ENCODE data around the gene SORBS2.

DNA sequence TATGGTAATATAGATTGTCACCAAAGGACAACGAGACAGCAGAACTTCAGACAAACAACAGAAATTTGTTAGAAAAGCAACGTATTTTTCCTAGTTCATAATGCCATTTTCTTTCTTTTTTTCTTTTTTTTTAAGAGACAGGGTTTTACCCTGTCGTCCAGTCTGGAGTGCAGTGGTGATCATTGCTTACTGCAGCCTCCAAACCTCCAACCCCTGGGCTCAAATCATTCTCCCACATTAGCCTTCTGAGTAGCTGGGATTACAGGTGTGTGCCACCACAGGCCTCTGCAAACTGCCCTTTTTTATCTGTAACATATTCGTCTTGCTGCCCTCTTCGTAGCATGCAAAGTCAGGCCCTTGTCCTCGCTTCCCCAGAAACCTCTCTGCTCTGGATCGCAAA, 160.1 kb downstream of the SORBS2 start:
- TF ChIP-seq, protein P1, sequence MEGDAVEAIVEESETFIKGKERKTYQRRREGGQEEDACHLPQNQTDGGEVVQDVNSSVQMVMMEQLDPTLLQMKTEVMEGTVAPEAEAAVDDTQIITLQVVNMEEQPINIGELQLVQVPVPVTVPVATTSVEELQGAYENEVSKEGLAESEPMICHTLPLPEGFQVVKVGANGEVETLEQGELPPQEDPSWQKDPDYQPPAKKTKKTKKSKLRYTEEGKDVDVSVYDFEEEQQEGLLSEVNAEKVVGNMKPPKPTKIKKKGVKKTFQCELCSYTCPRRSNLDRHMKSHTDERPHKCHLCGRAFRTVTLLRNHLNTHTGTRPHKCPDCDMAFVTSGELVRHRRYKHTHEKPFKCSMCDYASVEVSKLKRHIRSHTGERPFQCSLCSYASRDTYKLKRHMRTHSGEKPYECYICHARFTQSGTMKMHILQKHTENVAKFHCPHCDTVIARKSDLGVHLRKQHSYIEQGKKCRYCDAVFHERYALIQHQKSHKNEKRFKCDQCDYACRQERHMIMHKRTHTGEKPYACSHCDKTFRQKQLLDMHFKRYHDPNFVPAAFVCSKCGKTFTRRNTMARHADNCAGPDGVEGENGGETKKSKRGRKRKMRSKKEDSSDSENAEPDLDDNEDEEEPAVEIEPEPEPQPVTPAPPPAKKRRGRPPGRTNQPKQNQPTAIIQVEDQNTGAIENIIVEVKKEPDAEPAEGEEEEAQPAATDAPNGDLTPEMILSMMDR (conservative IDR thresholded peaks at IDR 0.05 in 1 of 2, IDR thresholded peaks at IDR 0.05 in 1 of 2; ENCODE audit: low read depth in 1 of 2, low read length in 2 of 2), result no peak
- TF ChIP-seq EZH2 (IDR thresholded peaks at IDR 0.05; ENCODE audit: low read length, missing control alignments), result no peak

All from fibroblast of lung (primary cell).